HG03575 (cell line): Measurements from ENCODE around the gene PADI1.

ENCODE experiments used
- ATAC-seq: cut with Tn5 transposase; IDR thresholded peaks from one replicate; pipeline ENCODE4 v1.9.1; 2021; ENCODE audit not compliant: unreplicated experiment, insufficient number of reproducible peaks, low FRiP score; ENCODE audit errors: extremely low read depth

The PADI1 gene

GRCh38 chr1:17258116-17258757 is 53.3 kb downstream of the PADI1 start:
- no peak for ATAC-seq

DNA sequence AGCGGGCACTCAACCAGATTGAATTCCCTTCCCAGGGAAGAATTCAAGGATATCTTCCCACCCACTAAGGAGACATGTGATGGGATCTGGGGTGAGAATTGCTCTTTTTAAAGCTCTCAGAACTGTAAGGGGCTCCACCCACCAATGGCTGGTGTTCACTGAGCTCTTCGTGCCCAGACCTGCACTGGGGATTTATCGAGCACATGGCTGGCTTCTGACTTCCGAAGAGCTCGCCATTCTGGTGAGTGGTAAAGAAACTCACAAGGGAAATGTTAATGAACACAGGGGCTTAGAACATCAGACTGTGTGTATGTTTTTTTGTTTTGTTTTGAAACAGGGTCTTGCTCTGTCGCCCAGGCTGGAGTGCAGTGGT is 53.8 kb downstream of the PADI1 start:
- ATAC-seq: no peak

DNA sequence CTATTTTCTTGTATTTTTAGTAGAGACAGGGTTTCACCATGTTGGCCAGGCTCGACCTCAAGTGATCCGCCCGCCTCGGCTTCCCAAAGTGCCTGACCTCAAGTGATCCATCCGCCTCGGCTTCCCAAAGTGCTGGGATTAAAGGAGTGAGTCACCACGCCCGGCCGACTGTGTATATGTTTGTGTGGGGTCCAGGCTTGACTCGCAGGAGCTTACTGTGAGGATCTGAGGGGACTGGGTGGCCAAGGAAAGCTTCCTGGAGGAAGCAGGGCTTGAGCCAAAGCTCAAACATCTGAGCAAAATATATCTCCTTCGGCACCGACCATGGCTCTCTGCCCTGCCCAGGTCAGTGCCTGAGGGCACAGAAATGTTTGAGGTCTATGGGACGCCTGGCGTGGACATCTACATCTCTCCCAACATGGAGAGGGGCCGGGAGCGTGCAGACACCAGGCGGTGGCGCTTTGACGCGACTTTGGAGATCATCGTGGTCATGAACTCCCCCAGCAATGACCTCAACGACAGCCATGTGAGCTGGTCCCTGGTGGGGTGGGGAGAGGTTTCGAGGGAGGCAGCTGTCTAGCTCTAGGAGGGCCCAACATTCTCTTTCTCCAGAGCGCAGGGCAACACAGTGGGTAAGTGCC is 54.4 kb downstream of the PADI1 start:
- no peak for ATAC-seq

DNA sequence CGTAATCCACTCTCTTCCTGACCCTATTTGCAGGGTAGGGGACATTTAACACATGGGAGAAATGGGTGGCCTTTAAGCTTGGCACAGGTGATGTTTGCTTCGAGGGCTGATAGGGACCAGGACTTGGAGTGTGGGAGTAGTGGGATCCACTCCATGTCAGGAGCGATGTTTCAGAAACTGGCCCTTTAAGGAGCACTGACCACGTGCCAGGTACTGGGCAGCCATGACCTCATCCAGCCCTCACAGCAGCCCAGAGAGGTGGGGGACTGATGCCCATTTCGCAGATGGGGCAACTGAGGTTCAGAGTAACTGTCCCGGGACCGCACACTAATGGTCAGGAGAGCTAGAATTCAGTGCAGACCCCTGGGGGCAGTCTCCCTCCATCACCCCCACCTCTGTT is 55.3 kb downstream of the PADI1 start:
- ATAC-seq: no peak

GRCh38 chr1:17260738-17261137 is 55.8 kb downstream of the PADI1 start:
- ATAC-seq: no peak

- ATAC-seq: no peak
These were observed 59.0 kb downstream of the PADI1 start for GRCh38 chr1:17263936-17264335.

DNA sequence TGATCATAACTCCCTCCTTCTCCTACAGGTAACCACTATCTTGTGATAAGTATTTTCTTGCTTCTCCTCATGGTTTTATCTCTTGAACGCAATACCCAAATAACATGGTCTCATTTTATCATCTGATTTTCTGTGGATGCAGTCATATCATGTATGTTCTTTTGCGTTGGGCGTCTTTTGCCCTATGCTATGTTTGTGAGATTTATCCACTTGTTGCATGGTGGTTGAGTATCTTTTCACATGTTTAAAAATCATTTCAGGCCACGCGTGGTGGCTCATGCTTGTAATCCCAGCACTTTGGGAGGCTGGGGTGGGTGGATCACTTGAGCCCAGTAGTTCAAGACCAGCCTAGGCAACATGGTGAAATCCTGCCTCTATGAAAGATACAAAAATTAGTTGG is 59.5 kb downstream of the PADI1 start:
- no peak for ATAC-seq

GRCh38 chr1:17265162-17265561 is 60.2 kb downstream of the PADI1 start:
- no peak for ATAC-seq

GRCh38 chr1:17265950-17266349 is 61.0 kb downstream of the PADI1 start:
- no peak for ATAC-seq

DNA sequence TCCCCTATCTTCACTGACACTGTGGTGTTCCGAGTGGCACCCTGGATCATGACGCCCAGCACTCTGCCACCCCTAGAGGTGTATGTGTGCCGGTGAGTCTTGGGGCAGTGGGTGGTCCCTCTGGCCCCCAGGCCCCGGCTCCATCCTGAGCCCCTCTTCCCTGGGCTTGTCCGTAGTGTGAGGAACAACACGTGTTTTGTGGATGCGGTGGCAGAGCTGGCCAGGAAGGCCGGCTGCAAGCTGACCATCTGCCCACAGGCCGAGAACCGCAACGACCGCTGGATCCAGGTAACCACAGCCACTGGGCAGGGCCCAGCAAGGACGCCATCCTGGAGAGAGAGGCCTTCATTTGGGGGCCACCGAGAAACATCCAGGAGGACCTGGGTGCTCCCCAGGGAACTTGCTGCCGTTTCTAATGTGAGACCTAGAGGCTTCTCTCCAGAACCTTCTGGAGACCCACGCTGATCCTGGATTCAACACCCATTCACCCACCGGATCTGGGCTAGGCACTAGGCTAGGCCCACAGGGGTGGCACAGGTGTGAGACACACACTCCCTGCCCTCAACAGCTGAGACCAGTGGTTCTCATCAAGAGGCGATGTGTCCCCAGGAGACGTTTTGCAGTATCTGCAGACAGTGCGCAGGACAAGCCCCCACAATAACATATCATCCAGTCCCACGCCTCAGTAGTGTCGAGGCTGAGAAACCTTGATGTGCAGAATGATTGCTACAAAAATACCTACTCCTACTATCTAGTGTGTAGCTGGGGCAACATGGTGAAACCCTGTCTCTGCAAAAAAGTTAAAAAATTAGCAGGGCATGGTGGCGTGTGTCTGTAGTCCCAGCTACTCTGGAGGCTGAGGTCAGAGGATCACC is 66.2 kb downstream of the PADI1 start:
- no peak for ATAC-seq

DNA sequence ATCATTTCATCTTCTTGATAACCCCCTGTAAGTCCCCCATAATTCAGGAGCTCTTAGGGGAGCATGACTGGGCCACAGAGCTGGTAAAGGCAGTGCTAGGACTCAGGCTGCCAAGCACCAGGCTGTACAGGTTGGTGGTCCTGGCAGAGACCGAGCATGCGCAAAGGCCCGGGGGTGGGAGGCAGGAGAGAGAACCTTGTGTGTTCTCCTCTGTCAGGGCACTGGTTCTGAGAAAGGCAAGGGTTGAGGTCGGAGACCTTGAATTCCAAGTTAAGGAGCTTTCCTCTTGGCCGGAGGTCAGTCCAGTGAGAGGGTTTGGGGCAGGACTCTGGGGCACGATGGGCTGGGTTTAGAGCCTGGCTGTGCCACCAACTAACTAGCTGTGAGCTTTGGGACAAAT is 67.1 kb downstream of the PADI1 start:
- ATAC-seq: no peak

DNA sequence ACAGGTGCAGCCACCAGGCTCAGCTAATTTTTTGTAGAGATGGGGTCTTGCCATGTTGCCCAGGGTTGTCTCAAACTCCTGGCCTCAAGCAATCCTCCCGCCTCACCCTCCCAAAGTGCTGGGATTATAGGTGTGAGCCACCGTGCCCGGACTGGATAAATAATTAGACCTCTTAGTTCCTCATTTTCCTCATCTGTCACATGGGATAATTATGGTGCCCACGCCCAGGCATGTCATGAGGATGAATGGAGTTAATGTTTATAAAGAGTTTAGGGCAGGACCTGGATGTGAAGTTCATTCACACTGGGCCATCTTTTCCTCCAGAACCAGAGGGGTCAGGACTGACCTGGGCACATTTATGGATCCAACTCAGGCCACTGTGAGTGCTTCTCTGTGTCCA is 67.7 kb downstream of the PADI1 start:
- ATAC-seq: no peak

- no peak for ATAC-seq
These were observed 68.2 kb downstream of the PADI1 start for GRCh38 chr1:17273096-17273495.

DNA sequence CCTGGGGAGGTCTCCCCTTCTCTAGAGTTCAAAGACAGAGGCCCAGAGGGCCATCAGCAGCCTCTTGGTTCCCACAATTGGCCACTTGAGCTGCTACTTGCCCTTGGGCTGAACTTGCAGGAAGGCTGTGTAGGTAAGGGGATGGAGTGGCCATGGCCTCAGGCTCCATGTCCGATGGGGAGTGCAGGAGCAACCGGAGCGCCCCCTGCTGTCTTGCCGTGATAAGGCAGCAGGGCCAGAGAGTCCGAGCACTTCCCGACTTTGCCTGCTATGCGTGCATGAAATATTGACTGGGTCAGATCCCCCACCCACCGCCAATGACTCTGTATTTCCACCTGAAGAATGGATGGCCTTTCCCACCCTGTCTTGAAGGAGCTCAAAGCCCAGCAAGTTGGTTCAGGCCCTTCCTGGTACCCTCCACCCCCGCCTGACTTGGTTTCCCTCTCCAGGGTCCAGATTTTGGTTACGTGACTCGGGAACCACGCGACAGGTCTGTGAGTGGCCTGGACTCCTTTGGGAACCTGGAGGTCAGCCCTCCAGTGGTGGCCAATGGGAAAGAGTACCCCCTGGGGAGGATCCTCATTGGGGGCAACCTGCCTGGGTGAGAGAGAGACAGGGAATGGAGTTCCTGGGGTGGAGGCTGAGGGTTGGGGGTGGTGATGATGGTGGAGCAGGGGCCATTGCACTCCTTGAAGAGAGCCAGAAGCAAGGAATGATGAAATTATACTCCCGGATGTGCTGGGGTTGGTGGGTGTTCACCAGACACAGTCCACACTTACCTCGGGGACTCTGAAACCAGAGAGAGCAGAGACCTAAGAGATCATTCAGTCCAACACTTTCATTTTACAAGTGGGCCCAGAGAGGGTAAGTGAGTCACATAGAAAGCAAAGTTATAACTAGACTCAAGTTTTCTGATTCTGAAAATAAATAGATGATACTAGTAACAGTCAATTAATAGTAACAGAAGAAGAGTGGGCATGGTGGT is 69.5 kb downstream of the PADI1 start:
- no peak for ATAC-seq

- no peak for ATAC-seq
These were observed 71.6 kb downstream of the PADI1 start for GRCh38 chr1:17276568-17276967.

GRCh38 chr1:17277511-17278159 is 72.7 kb downstream of the PADI1 start:
- ATAC-seq: no peak

GRCh38 chr1:17278996-17279830 is 74.3 kb downstream of the PADI1 start:
- ATAC-seq: no peak

DNA sequence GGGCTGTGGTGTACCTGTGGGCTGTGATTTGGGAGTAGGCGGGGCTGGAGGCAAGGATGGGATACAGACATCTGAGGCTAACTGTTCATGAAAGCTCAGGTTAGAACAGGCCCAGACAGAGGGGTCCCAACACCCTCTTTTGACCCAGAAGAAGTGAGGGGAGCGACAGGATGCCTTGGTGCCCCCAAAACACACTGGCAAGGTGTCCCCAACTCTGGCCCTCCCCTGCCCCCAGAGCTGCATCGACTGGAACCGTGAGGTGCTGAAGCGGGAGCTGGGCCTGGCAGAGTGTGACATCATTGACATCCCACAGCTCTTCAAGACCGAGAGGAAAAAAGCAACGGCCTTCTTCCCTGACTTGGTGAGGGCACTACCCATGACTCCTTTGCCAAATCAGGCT is 75.5 kb downstream of the PADI1 start:
- no peak for ATAC-seq
